ENCODE measurements around the gene PUS1.

PUS1 gene

DNA sequence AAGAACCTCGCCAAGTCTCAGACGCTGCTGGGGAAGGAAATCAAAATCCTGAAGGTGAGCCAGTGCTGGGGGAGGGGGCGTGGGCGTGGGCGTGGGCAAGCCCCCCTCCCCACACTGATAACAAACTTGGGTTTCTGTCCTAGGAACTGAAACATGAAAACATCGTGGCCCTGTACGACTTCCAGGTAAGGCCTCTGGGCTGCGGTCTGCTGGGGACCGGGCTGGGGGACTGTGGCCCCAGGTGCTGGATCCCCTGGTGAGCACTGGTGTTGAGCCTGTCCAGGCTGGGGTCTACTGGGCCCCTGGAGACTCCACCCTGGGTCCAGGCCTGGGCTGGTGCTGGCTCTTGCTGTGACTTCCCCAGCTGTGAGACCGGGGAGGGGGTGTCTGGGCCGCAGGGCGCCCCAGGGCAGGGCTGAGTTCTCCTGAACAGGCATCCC lies 33.4 kb upstream of the PUS1 start (continued):
- TF ChIP-seq ZNF529 (tag by site-specific recombination; IDR thresholded peaks at IDR 0.05; ENCODE audit: insufficient replicate concordance) (no peak), ZFHX2 (tag by site-specific recombination; conservative IDR thresholded peaks at IDR 0.05) (peak; percentile 94), ZNF335 (tag by site-specific recombination; conservative IDR thresholded peaks at IDR 0.05) (peak; percentile 64; the same call in 1 of the 2 replicates)
- TF ChIP-seq, protein P1, sequence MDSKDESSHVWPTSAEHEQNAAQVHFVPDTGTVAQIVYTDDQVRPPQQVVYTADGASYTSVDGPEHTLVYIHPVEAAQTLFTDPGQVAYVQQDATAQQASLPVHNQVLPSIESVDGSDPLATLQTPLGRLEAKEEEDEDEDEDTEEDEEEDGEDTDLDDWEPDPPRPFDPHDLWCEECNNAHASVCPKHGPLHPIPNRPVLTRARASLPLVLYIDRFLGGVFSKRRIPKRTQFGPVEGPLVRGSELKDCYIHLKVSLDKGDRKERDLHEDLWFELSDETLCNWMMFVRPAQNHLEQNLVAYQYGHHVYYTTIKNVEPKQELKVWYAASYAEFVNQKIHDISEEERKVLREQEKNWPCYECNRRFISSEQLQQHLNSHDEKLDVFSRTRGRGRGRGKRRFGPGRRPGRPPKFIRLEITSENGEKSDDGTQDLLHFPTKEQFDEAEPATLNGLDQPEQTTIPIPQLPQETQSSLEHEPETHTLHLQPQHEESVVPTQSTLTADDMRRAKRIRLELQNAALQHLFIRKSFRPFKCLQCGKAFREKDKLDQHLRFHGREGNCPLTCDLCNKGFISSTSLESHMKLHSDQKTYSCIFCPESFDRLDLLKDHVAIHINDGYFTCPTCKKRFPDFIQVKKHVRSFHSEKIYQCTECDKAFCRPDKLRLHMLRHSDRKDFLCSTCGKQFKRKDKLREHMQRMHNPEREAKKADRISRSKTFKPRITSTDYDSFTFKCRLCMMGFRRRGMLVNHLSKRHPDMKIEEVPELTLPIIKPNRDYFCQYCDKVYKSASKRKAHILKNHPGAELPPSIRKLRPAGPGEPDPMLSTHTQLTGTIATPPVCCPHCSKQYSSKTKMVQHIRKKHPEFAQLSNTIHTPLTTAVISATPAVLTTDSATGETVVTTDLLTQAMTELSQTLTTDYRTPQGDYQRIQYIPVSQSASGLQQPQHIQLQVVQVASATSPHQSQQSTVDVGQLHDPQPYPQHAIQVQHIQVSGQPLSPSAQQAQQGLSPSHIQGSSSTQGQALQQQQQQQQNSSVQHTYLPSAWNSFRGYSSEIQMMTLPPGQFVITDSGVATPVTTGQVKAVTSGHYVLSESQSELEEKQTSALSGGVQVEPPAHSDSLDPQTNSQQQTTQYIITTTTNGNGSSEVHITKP (tag by site-specific recombination; IDR thresholded peaks at IDR 0.05) = peak; percentile 70

GRCh38 chr12:131896080-131896810 lies 32.8 kb upstream of the PUS1 start:
- peak overlapping the region; percentile 73 for H3K4me3 ChIP-seq (ENCODE audit: low read depth, low read length)
- H3K36me3 ChIP-seq (ENCODE audit: control insufficient read depth in 2 of 2, insufficient read depth in 1 of 2, low read length in 2 of 2) = peaks cover 6 to 30% of the 10 kb centered on the region in 2 experiments; a peak in 2 of 3 replicates
- H3K4me1 ChIP-seq (ENCODE audit: control insufficient read depth, insufficient read depth, low read length) = peaks cover 3% of the 10 kb centered on the region; the same call in 1 of the 2 replicates
- peak overlapping the region; percentile 70 for H3K27ac ChIP-seq (ENCODE audit: extremely low read depth, low read depth, low read length)
- H3K9me3 ChIP-seq (ENCODE audit: control insufficient read depth, insufficient read depth, low read depth, low read length) = no peaks in the 10 kb centered on the region
- CTCF ChIA-PET = no interaction called here
- POLR2A ChIA-PET = interaction anchor here (0.7 to 1.3 kb wide), 2 partner anchors 36 to 332 kb away, joined by 3 to 6 read pairs; no protein-coding TSS in a partner anchor
- TF ChIP-seq ZIC2 (tag by site-specific recombination; IDR thresholded peaks at IDR 0.05) (peak; percentile 36), ZSCAN18 (tag by site-specific recombination; IDR thresholded peaks at IDR 0.05) (no peak), ZBTB17 (tag by site-specific recombination; IDR thresholded peaks at IDR 0.05) (peak; percentile 44; the same call in 1 of the 2 replicates), SP2 (tag by site-specific recombination; IDR thresholded peaks at IDR 0.05) (peak; percentile 69), ZSCAN16 (tag by site-specific recombination; IDR thresholded peaks at IDR 0.05) (peak; percentile 72; the same call in 1 of the 2 replicates), KLF16 (tag by site-specific recombination; IDR thresholded peaks at IDR 0.05) (no peak), KLF9 (tag by site-specific recombination; IDR thresholded peaks at IDR 0.05; ENCODE audit: low read depth) (peak; percentile 39; the same call in 1 of the 2 replicates), ZEB2 (tag by site-specific recombination; IDR thresholded peaks at IDR 0.05) (peak; percentile 66), ZNF335 (tag by site-specific recombination; conservative IDR thresholded peaks at IDR 0.05) (0 out of 2 replicates have a peak, but pooled peaks have one; percentile 16)
- TF ChIP-seq, protein P2, sequence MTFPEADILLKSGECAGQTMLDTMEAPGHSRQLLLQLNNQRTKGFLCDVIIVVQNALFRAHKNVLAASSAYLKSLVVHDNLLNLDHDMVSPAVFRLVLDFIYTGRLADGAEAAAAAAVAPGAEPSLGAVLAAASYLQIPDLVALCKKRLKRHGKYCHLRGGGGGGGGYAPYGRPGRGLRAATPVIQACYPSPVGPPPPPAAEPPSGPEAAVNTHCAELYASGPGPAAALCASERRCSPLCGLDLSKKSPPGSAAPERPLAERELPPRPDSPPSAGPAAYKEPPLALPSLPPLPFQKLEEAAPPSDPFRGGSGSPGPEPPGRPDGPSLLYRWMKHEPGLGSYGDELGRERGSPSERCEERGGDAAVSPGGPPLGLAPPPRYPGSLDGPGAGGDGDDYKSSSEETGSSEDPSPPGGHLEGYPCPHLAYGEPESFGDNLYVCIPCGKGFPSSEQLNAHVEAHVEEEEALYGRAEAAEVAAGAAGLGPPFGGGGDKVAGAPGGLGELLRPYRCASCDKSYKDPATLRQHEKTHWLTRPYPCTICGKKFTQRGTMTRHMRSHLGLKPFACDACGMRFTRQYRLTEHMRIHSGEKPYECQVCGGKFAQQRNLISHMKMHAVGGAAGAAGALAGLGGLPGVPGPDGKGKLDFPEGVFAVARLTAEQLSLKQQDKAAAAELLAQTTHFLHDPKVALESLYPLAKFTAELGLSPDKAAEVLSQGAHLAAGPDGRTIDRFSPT (tag by site-specific recombination; IDR thresholded peaks at IDR 0.05) = peak; percentile 92
- TF ChIP-seq, protein P3, sequence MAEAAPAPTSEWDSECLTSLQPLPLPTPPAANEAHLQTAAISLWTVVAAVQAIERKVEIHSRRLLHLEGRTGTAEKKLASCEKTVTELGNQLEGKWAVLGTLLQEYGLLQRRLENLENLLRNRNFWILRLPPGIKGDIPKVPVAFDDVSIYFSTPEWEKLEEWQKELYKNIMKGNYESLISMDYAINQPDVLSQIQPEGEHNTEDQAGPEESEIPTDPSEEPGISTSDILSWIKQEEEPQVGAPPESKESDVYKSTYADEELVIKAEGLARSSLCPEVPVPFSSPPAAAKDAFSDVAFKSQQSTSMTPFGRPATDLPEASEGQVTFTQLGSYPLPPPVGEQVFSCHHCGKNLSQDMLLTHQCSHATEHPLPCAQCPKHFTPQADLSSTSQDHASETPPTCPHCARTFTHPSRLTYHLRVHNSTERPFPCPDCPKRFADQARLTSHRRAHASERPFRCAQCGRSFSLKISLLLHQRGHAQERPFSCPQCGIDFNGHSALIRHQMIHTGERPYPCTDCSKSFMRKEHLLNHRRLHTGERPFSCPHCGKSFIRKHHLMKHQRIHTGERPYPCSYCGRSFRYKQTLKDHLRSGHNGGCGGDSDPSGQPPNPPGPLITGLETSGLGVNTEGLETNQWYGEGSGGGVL (tag by site-specific recombination; IDR thresholded peaks at IDR 0.05) = peak; percentile 79
- TF ChIP-seq, protein P4, sequence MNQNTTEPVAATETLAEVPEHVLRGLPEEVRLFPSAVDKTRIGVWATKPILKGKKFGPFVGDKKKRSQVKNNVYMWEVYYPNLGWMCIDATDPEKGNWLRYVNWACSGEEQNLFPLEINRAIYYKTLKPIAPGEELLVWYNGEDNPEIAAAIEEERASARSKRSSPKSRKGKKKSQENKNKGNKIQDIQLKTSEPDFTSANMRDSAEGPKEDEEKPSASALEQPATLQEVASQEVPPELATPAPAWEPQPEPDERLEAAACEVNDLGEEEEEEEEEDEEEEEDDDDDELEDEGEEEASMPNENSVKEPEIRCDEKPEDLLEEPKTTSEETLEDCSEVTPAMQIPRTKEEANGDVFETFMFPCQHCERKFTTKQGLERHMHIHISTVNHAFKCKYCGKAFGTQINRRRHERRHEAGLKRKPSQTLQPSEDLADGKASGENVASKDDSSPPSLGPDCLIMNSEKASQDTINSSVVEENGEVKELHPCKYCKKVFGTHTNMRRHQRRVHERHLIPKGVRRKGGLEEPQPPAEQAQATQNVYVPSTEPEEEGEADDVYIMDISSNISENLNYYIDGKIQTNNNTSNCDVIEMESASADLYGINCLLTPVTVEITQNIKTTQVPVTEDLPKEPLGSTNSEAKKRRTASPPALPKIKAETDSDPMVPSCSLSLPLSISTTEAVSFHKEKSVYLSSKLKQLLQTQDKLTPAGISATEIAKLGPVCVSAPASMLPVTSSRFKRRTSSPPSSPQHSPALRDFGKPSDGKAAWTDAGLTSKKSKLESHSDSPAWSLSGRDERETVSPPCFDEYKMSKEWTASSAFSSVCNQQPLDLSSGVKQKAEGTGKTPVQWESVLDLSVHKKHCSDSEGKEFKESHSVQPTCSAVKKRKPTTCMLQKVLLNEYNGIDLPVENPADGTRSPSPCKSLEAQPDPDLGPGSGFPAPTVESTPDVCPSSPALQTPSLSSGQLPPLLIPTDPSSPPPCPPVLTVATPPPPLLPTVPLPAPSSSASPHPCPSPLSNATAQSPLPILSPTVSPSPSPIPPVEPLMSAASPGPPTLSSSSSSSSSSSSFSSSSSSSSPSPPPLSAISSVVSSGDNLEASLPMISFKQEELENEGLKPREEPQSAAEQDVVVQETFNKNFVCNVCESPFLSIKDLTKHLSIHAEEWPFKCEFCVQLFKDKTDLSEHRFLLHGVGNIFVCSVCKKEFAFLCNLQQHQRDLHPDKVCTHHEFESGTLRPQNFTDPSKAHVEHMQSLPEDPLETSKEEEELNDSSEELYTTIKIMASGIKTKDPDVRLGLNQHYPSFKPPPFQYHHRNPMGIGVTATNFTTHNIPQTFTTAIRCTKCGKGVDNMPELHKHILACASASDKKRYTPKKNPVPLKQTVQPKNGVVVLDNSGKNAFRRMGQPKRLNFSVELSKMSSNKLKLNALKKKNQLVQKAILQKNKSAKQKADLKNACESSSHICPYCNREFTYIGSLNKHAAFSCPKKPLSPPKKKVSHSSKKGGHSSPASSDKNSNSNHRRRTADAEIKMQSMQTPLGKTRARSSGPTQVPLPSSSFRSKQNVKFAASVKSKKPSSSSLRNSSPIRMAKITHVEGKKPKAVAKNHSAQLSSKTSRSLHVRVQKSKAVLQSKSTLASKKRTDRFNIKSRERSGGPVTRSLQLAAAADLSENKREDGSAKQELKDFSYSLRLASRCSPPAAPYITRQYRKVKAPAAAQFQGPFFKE (tag by site-specific recombination; IDR thresholded peaks at IDR 0.05; ENCODE audit: borderline replicate concordance) = no peak

Data from HEK293 (cell line).